ENCODE data around the gene SLC46A2. TPM values are rescaled to one million over a fixed set of nuclear protein-coding genes. Genes with fewer than 3 reads are reported as not detected.

SLC46A2 gene
- polyA plus RNA-seq, 3 donors, result 0.06 to 0.44 TPM; not detected in 1

- DNase-seq (ENCODE audit: extremely low read depth in 1 of 11, low read depth in 9 of 11, low spot score in 4 of 11), result no peak
Observed at GRCh38 chr9:112863746-112864145, 26.9 kb downstream of the SLC46A2 start.

- no peak for DNase-seq (ENCODE audit: extremely low read depth in 1 of 11, low read depth in 9 of 11, low spot score in 4 of 11)
Observed at GRCh38 chr9:112863214-112863613, 27.5 kb downstream of the SLC46A2 start.

- no peak for DNase-seq (ENCODE audit: extremely low read depth in 1 of 11, low read depth in 9 of 11, low spot score in 4 of 11)
Observed at GRCh38 chr9:112861638-112862555, 28.8 kb downstream of the SLC46A2 start.

- no peak for DNase-seq (ENCODE audit: extremely low read depth in 1 of 11, low read depth in 9 of 11, low spot score in 4 of 11)
Observed at GRCh38 chr9:112861155-112861554, 29.5 kb downstream of the SLC46A2 start.

GRCh38 chr9:112860451-112860850, 30.2 kb downstream of the SLC46A2 start:
- no peak for DNase-seq (ENCODE audit: extremely low read depth in 1 of 11, low read depth in 9 of 11, low spot score in 4 of 11)

GRCh38 chr9:112858625-112859147, 32.0 kb downstream of the SLC46A2 start:
- DNase-seq (ENCODE audit: extremely low read depth in 1 of 11, low read depth in 9 of 11, low spot score in 4 of 11), result no peak

GRCh38 chr9:112858005-112858404, 32.7 kb downstream of the SLC46A2 start:
- no peak for DNase-seq (ENCODE audit: extremely low read depth in 1 of 11, low read depth in 9 of 11, low spot score in 4 of 11)

GRCh38 chr9:112856843-112857242, 33.8 kb downstream of the SLC46A2 start:
- no peak for DNase-seq (ENCODE audit: extremely low read depth in 1 of 11, low read depth in 9 of 11, low spot score in 4 of 11)

- DNase-seq (ENCODE audit: extremely low read depth in 1 of 11, low read depth in 9 of 11, low spot score in 4 of 11), result no peak
Observed at GRCh38 chr9:112856200-112856599, 34.5 kb downstream of the SLC46A2 start.

- no peak for DNase-seq (ENCODE audit: extremely low read depth in 1 of 11, low read depth in 9 of 11, low spot score in 4 of 11)
Observed at GRCh38 chr9:112854657-112855056, 36.0 kb downstream of the SLC46A2 start.

- no peak for DNase-seq (ENCODE audit: extremely low read depth in 1 of 11, low read depth in 9 of 11, low spot score in 4 of 11)
Observed at GRCh38 chr9:112853882-112854585, 36.6 kb downstream of the SLC46A2 start.

GRCh38 chr9:112852741-112853504, 37.8 kb downstream of the SLC46A2 start:
- DNase-seq (ENCODE audit: extremely low read depth in 1 of 11, low read depth in 9 of 11, low spot score in 4 of 11), result no peak

- no peak for DNase-seq (ENCODE audit: extremely low read depth in 1 of 11, low read depth in 9 of 11, low spot score in 4 of 11)
Observed at GRCh38 chr9:112850840-112851239, 39.8 kb downstream of the SLC46A2 start.

GRCh38 chr9:112849363-112849922, 41.2 kb downstream of the SLC46A2 start:
- no peak for DNase-seq (ENCODE audit: extremely low read depth in 1 of 11, low read depth in 9 of 11, low spot score in 4 of 11)

GRCh38 chr9:112848316-112849151, 42.1 kb downstream of the SLC46A2 start:
- DNase-seq (ENCODE audit: extremely low read depth in 1 of 11, low read depth in 9 of 11, low spot score in 4 of 11), result no peak

- no peak for DNase-seq (ENCODE audit: extremely low read depth in 1 of 11, low read depth in 9 of 11, low spot score in 4 of 11)
Observed at GRCh38 chr9:112846528-112847488, 43.9 kb downstream of the SLC46A2 start.

Measured in renal cortex interstitium (tissue), 11 donors.